ENCODE measurements around the gene ERG28.
"Not testable (repeated sequence)": the region's sequence is repeated elsewhere in the genome, so short reads cannot be mapped to it uniquely, and the experiment has no call there.

The ERG28 gene

GRCh38 chr14:75615200-75615599, 45.5 kb downstream of the ERG28 start:
- no peak for DNase-seq

GRCh38 chr14:75614179-75614578, 46.5 kb downstream of the ERG28 start:
- no peak for DNase-seq

GRCh38 chr14:75612157-75612556, 48.5 kb downstream of the ERG28 start:
- DNase-seq: no peak

- DNase-seq: no peak
Observed at GRCh38 chr14:75610834-75611233, 49.8 kb downstream of the ERG28 start.

- DNase-seq: no peak
Observed at GRCh38 chr14:75609606-75610475, 50.8 kb downstream of the ERG28 start.

GRCh38 chr14:75609116-75609515, 51.6 kb downstream of the ERG28 start:
- no peak for DNase-seq

- DNase-seq: no peak
Observed at GRCh38 chr14:75607842-75608640, 52.6 kb downstream of the ERG28 start.

GRCh38 chr14:75607044-75607443, 53.6 kb downstream of the ERG28 start:
- no peak for DNase-seq

- no peak for DNase-seq
Observed at GRCh38 chr14:75605916-75606315, 54.8 kb downstream of the ERG28 start.

- DNase-seq: no peak
Observed at GRCh38 chr14:75604979-75605851, 55.5 kb downstream of the ERG28 start.

GRCh38 chr14:75602503-75602902, 58.2 kb downstream of the ERG28 start:
- no peak for DNase-seq

- not testable (repeated sequence) for DNase-seq
Observed at GRCh38 chr14:75601061-75601460, 59.6 kb downstream of the ERG28 start.

- DNase-seq: not testable (repeated sequence)
Observed at GRCh38 chr14:75600100-75600499, 60.6 kb downstream of the ERG28 start.

Data from activated CD4-positive, alpha-beta T cell treated with anti-CD3 and anti-CD28 coated beads for 4 hours (primary cell).